GM21786 (cell line): ENCODE results near the gene SYT2.

ENCODE experiments used
- ATAC-seq: cut with Tn5 transposase; IDR thresholded peaks from one replicate; pipeline ENCODE4 v1.9.1; 2021; ENCODE audit not compliant: unreplicated experiment

Gene SYT2

GRCh38 chr1:202706851-202707250 lies 3.4 kb downstream of the SYT2 start:
- no peak for ATAC-seq

- no peak for ATAC-seq
Measured at GRCh38 chr1:202704601-202705000, 5.7 kb downstream of the SYT2 start.

- ATAC-seq = no peak
Measured at GRCh38 chr1:202703191-202703590, 7.1 kb downstream of the SYT2 start.

GRCh38 chr1:202702088-202702487 lies 8.2 kb downstream of the SYT2 start:
- ATAC-seq = no peak

GRCh38 chr1:202701200-202701599 lies 9.1 kb downstream of the SYT2 start:
- ATAC-seq = no peak

GRCh38 chr1:202700061-202700460 lies 10.2 kb downstream of the SYT2 start:
- no peak for ATAC-seq

GRCh38 chr1:202698276-202698675 lies 12.0 kb downstream of the SYT2 start:
- ATAC-seq = no peak

GRCh38 chr1:202697038-202697437 lies 13.2 kb downstream of the SYT2 start:
- no peak for ATAC-seq

GRCh38 chr1:202694314-202694713 lies 15.9 kb downstream of the SYT2 start:
- no peak for ATAC-seq

- peak; percentile 53 for ATAC-seq
Measured at GRCh38 chr1:202692959-202693555, 17.2 kb downstream of the SYT2 start.

GRCh38 chr1:202691816-202692215 lies 18.4 kb downstream of the SYT2 start:
- ATAC-seq = no peak

GRCh38 chr1:202689493-202690342 lies 20.5 kb downstream of the SYT2 start:
- ATAC-seq = no peak

GRCh38 chr1:202689082-202689481 lies 21.2 kb downstream of the SYT2 start:
- ATAC-seq = no peak

GRCh38 chr1:202688401-202688800 lies 21.9 kb downstream of the SYT2 start:
- ATAC-seq = no peak

- ATAC-seq = no peak
Measured at GRCh38 chr1:202687798-202688197, 22.5 kb downstream of the SYT2 start.

GRCh38 chr1:202687370-202687769 lies 22.9 kb downstream of the SYT2 start:
- no peak for ATAC-seq

- no peak for ATAC-seq
Measured at GRCh38 chr1:202685641-202686040, 24.6 kb downstream of the SYT2 start.

GRCh38 chr1:202684716-202685115 lies 25.5 kb downstream of the SYT2 start:
- ATAC-seq = no peak

- ATAC-seq = no peak
Measured at GRCh38 chr1:202683029-202683428, 27.2 kb downstream of the SYT2 start.

- no peak for ATAC-seq
Measured at GRCh38 chr1:202682477-202682876, 27.8 kb downstream of the SYT2 start.

- ATAC-seq = no peak
Measured at GRCh38 chr1:202681736-202682420, 28.4 kb downstream of the SYT2 start.
